Endothelial cell (in vitro differentiated cells): ENCODE data around the gene FRS3. TPM values are rescaled to one million over a fixed set of nuclear protein-coding genes. Genes with fewer than 3 reads are reported as not detected.

Experiments
- DNase-seq: peaks from one replicate; pipeline ENCODE4 v3.0.0; 2021; ENCODE audit warnings: low spot score
- H3K27ac Mint-ChIP-seq: one replicate; pipeline ENCODE4 v1.8.0; 2021; ENCODE audit warnings: mixed read lengths, inconsistent platforms; ENCODE audit not compliant: unreplicated experiment
- H3K27me3 Mint-ChIP-seq: one replicate; pipeline ENCODE4 v1.8.0; 2021; ENCODE audit warnings: mild to moderate bottlenecking, moderate library complexity, mixed read lengths, inconsistent platforms; ENCODE audit not compliant: unreplicated experiment
- H3K36me3 Mint-ChIP-seq: one replicate; pipeline ENCODE4 v1.8.0; 2021; ENCODE audit warnings: mild to moderate bottlenecking, low read depth, mixed read lengths, inconsistent platforms; ENCODE audit not compliant: unreplicated experiment
- H3K4me1 Mint-ChIP-seq: one replicate; pipeline ENCODE4 v1.8.0; 2021; ENCODE audit warnings: mild to moderate bottlenecking, mixed read lengths, inconsistent platforms; ENCODE audit not compliant: unreplicated experiment
- H3K4me3 Mint-ChIP-seq: one replicate; pipeline ENCODE4 v1.8.0; 2021; ENCODE audit warnings: mild to moderate bottlenecking, mixed read lengths, inconsistent platforms; ENCODE audit not compliant: unreplicated experiment
- H3K9me3 Mint-ChIP-seq: one replicate; pipeline ENCODE4 v1.8.0; 2021; ENCODE audit warnings: mixed read lengths, inconsistent platforms; ENCODE audit not compliant: unreplicated experiment
- CTCF ChIP-seq: fragments of 200-600 bp; sonication (generic); IDR thresholded peaks from one replicate; pipeline ENCODE4 v1.5.0; 2021; ENCODE audit warnings: antibody characterized with exemption; ENCODE audit not compliant: unreplicated experiment
- total RNA-seq: library from RNA; stranded (reverse); fragmentation: NEBNext Ultra II Directional; extraction: Animal tissue kit (Norgen Biotek cat#: 25700); gene quantifications from one replicate; pipeline ENCODE4 v1.2.1, GENCODE V29; 2021; ENCODE audit not compliant: unreplicated experiment

FRS3 gene
- total RNA-seq, 1 donor from 2014 or later: 8.8 TPM

- no peaks in the 10 kb centered on the region for H3K9me3 Mint-ChIP-seq
- no peak for TF ChIP-seq CTCF
- H3K4me1 Mint-ChIP-seq: peaks cover 1% of the 10 kb centered on the region
- no peak overlapping the region for H3K27ac Mint-ChIP-seq
- H3K27me3 Mint-ChIP-seq: peaks cover 2% of the 10 kb centered on the region
- H3K36me3 Mint-ChIP-seq: peaks cover 2% of the 10 kb centered on the region
- no peak for DNase-seq
- H3K4me3 Mint-ChIP-seq: no peak overlapping the region
Measured at GRCh38 chr6:41756354-41756753, 23.3 kb downstream of the FRS3 start.

GRCh38 chr6:41755895-41756294 lies 23.8 kb downstream of the FRS3 start:
- TF ChIP-seq CTCF: no peak
- no peak overlapping the region for H3K27ac Mint-ChIP-seq
- no peaks in the 10 kb centered on the region for H3K36me3 Mint-ChIP-seq
- peaks cover 2% of the 10 kb centered on the region for H3K27me3 Mint-ChIP-seq
- no peaks in the 10 kb centered on the region for H3K9me3 Mint-ChIP-seq
- H3K4me1 Mint-ChIP-seq: no peaks in the 10 kb centered on the region
- DNase-seq: no peak
- H3K4me3 Mint-ChIP-seq: no peak overlapping the region

- no peak for TF ChIP-seq CTCF
- H3K27ac Mint-ChIP-seq: no peak overlapping the region
- peaks cover 7% of the 10 kb centered on the region for H3K4me1 Mint-ChIP-seq
- DNase-seq: no peak
- no peaks in the 10 kb centered on the region for H3K36me3 Mint-ChIP-seq
- peaks cover 5% of the 10 kb centered on the region for H3K27me3 Mint-ChIP-seq
- no peaks in the 10 kb centered on the region for H3K9me3 Mint-ChIP-seq
- H3K4me3 Mint-ChIP-seq: no peak overlapping the region
Measured at GRCh38 chr6:41750374-41750773, 29.3 kb downstream of the FRS3 start.

GRCh38 chr6:41748542-41748941 lies 31.2 kb downstream of the FRS3 start:
- no peak for DNase-seq
- H3K27ac Mint-ChIP-seq: no peak overlapping the region
- TF ChIP-seq CTCF: no peak

GRCh38 chr6:41748102-41748477 lies 31.6 kb downstream of the FRS3 start:
- Mint-ChIP-seq H3K27me3 (peaks cover 6% of the 10 kb centered on the region), H3K4me3 (no peak overlapping the region), H3K9me3 (no peaks in the 10 kb centered on the region), H3K4me1 (peaks cover 7% of the 10 kb centered on the region), H3K27ac (no peak overlapping the region), H3K36me3 (no peaks in the 10 kb centered on the region)
- DNase-seq: no peak
- no peak for TF ChIP-seq CTCF

More at GRCh38 chr6:41748542-41748941, 31.2 kb downstream of the FRS3 start:
- Mint-ChIP-seq H3K36me3 (no peaks in the 10 kb centered on the region), H3K27me3 (peaks cover 5% of the 10 kb centered on the region), H3K4me1 (peaks cover 7% of the 10 kb centered on the region), H3K4me3 (no peak overlapping the region), H3K9me3 (no peaks in the 10 kb centered on the region)
